Endothelial cell of coronary artery (primary cell): ENCODE measurements around the gene HOXD4. TPM values are rescaled to one million over a fixed set of nuclear protein-coding genes. Genes with fewer than 3 reads are reported as not detected.

Experiments
- total RNA-seq: library from RNA; depleted of rRNA; stranded (reverse); fragments of >200 nt; gene quantifications from 2 replicates; pipeline ENCODE4 v1.2.3, GENCODE V29; 2014

Gene HOXD4
- 0.36 and 2.8 TPM in 2 replicates for total RNA-seq

DNA sequence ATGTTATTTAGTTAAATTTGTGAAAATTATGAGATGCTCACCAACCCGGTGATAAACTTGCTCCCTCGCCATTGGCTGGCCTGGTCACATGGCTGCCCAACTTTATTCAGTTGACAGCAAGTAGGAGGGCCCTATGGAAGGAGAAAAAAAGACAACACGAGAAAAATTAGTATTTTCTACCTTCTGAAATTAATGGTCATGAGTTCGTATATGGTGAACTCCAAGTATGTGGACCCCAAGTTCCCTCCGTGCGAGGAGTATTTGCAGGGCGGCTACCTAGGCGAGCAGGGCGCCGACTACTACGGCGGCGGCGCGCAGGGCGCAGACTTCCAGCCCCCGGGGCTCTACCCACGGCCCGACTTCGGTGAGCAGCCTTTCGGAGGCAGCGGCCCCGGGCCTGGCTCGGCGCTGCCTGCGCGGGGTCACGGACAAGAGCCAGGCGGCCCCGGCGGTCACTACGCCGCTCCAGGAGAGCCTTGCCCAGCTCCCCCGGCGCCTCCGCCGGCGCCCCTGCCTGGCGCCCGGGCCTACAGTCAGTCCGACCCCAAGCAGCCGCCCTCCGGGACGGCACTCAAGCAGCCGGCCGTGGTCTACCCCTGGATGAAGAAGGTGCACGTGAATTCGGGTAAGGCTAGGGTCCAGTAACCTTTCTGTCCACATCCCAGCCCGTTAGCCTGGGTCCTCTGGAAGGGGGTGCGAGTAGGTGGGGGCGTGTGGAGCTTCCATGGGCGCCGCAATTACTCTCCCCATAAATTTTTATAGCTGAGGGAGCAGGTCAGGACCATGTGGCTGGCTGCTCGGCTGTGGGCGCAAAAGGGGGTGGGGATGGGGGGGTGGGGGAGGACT lies at the start of gene HOXD4:
Gene HOXD4, plus strand, starts transcription at position 109 of the 846 bp plus-strand sequence. Its CDS starts 84 bp downstream, at position 193.

DNA sequence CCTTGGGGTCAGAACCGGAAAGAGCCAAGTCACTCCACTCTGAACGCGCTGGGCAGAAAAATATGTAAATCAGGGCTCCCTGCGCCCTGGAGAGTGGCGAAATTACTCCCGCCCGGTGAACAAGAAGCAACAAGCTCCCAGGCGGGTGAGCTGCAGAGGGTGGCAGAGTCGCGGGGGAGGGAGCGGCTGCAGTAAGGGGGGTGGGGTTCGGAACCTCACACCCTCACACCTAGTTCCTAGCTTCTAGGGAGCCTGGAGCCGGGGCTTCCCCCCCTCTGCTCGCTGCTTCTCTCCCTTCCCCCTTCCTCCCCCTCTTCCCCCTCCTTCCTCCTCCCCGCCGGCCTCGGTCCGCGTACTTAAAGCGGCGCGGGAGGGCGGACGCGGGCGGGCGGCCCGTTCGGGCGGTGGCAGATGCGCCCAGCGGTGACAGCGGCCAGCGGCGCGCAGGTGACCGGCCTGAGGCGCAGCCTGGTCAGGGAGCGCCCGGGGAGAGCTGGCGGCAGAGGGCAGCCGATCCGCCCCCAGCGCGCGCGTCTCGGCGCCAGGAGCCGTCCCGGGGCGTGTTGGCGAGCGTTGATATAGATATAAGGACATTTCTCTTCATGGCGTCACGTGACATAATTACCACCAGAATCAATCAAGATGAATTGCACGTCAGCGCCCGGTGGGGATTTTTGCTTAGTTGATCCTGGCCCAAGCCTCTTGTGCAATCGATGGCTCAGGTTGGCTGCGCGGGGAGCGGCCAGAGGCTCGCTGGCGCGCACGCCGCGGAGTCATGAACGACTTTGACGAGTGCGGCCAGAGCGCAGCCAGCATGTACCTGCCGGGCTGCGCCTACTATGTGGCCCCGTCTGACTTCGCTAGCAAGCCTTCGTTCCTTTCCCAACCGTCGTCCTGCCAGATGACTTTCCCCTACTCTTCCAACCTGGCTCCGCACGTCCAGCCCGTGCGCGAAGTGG lies 44.5 kb upstream of the HOXD4 start, which contains the start of gene HOXD11:
Gene HOXD11, plus strand, starts transcription at position 700 of the 959 bp plus-strand sequence. Its CDS starts 76 bp downstream, at position 776.

DNA sequence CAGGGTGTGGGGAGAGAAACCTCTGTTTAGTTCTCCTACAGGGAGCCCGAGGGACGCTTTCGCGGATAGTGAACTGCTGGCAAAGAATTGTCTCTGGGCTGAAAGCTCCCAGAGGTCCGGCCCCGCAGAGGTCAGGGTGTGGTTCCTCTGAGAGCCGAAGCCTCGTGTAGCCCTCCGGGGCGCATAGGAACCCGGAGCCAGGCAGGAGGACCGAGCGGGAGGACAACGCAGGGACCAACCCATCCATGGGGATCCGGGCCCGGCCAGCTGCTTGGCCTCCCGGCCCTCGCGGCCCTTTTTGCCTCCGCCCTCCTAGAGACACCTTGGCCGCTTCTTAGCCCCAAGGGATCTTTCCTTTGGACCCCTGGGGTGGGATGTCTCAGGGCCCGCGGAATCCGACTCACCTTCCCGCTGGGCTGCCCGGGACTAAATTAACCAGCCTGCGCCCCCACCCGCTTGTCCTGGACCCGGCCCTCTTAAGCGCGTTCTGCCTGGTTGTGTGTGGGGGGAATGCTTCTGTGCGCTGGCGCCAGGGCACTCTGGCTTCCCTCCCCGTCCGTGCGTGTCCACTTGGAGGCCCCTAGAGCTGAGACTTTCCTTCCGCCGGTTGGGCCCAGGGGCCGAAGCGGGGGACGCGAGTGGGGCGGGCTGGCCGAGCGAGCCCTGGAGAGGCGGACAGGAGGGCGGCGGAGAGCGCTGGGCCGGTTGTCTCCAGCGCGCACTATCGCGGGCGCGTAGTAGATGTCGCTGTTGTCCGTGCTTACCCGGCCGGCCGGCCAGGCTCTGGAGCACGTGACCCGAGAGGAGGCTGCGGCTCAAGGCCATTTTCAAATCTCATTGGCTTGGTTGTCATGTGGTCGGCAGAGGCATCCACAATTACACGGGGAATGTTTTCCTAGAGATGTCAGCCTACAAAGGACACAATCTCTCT lies 35.2 kb upstream of the HOXD4 start, which contains the start of gene HOXD10:
Gene HOXD10, plus strand, starts transcription at position 896 of the 931 bp plus-strand sequence. CDS start 56 bp downstream, outside the sequence.

DNA sequence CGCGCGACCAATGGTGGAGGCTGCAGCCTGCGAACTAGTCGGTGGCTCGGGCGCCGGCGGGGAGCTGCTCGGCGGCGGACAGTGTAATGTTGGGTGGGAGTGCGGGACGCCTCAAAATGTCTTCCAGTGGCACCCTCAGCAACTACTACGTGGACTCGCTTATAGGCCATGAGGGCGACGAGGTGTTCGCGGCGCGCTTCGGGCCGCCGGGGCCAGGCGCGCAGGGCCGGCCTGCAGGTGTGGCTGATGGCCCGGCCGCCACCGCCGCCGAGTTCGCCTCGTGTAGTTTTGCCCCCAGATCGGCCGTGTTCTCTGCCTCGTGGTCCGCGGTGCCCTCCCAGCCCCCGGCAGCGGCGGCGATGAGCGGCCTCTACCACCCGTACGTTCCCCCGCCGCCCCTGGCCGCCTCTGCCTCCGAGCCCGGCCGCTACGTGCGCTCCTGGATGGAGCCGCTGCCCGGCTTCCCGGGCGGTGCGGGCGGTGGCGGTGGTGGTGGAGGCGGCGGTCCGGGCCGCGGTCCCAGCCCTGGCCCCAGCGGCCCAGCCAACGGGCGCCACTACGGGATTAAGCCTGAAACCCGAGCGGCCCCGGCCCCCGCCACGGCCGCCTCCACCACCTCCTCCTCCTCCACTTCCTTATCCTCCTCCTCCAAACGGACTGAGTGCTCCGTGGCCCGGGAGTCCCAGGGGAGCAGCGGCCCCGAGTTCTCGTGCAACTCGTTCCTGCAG lies 28.5 kb upstream of the HOXD4 start, which contains the start of gene HOXD9:
Gene HOXD9, plus strand, starts transcription at position 37 of the 728 bp plus-strand sequence. Its CDS starts 50 bp downstream, at position 87.

DNA sequence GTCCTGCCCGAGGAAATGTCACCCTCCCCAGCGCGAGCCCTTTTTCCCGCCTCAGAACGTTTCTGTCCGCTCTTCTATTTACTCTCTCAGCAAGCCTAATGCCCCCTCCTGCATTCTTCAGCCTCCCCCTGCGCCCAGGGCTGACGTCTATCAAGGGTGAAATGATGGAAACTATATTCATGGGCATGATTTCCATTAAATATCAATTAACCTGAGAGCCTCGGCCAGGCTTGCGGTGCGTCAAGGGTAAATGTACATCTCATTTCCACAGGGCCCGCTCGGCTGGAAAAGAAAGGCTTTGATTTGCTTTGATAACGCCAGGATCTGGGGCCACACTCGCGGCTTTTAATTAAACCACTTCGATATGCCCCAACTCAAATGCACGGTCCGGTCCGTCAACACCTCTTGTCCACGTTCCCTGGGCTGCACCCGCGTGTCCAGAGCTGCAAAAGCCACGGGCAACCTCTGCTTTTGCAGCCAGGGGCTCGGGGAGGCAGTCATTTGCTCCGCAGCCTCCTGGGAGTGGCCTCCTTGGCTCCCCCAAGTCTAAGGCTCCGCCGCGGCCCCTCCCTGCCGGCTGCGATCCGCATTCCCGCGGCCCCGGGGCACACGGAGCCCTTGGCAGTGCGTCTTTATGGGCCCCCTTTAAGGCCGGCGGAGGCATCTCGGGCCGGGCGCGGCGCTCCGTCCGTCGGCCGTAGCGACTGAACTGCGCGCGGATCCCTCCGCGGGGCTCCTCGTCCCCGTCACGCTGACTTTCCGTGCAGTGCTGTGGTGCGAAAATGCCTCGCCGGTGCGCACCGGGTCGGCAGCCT lies 22.2 kb upstream of the HOXD4 start, which contains the start of gene HOXD8:
Gene HOXD8, plus strand, starts transcription at position 724 of the 815 bp plus-strand sequence. CDS start 662 bp downstream, outside the sequence.

DNA sequence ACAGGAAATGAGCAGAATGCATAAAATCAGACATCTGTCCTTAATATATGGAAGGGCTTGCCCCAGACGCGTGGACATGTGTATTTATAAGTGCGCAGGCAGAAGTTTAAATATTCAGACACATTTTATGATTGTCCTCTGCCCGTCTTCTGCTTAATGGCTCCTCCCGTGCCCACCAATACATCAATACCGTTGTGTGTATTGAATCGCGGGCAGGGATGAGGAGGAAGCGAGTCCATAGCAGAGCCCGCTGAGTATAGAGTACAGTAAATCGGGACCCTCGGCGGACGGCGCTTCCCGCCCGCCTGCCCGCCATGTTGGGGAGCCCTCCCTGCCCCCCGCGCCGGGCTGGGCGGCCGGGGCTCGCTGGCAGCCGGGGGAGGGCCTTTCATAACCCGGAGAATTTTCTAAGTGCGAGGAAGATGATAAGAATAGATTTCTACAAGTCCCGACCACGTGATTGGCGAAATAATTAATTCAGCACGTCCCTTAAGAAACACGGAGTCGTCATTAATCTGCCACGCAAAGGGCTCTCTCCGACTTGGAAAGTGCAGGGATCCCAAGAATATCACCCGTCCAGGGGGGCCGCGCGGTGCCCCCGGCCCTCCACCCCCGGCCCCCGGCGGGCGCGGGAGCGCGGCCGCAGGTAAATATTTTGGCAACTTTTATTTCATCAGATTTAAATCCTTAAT lies 5.6 kb downstream of the HOXD4 start, which contains the start of gene HOXD3:
Gene HOXD3, plus strand, starts transcription at position 501 of the 692 bp plus-strand sequence. CDS start 11,808 bp downstream, outside the sequence.

DNA sequence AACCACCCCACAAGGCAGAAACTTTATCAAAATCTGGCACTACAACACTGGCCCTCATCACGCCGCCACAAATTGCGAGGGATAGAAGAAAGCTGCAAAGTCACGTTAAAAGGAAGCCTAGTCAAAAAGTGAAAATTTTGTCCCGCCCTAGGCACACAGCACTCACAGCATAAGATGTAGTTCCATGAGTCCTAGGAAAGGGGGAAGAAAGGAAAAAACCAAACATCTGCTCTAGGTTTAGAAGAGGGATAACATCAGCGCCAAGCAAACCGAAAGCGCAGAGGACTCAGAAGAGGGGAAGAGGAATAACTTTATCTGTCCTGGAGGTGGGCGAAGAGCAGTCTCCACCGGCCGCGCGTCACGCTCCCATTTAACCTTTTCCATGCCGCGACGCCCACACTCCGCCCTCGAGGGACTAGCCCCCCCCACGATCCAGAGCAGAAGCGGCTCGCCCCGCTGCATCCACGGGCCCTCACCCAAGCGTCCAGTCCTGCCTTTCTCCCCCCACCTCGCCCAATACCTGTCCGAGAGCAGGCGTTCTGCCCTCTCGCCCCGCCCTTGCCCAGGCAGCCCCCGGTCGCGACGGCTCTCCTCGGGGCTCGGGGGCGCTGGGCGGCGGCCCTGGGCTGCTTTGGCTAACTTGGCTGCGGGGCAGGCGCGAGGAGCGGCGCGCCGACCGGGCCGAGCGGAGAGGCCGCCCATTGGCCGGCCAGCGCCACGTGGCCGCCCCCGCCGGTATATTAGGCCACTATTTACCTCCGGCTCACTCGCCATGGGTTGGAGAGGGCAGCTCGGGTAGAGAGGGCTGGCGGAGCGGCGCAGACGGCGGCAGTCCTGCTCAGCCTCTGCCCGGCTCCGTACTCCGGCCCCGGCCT lies 36.8 kb downstream of the HOXD4 start, which contains the start of gene HOXD1:
Gene HOXD1, plus strand, starts transcription at position 770 of the 875 bp plus-strand sequence. CDS start 134 bp downstream, outside the sequence.

Other genes with a start within 250 kb of the HOXD4 start
- 5.9 and 13.6 TPM in 2 replicates for gene LNPK, start 149.3 kb upstream of the HOXD4 start, total RNA-seq
- not detected in 2 replicates for gene EVX2, start 67.6 kb upstream of the HOXD4 start, total RNA-seq
- gene HOXD13, start 58.8 kb upstream of the HOXD4 start, total RNA-seq: not detected in 2 replicates
- not detected in 2 replicates for gene HOXD12, start 51.8 kb upstream of the HOXD4 start, total RNA-seq
- not detected in 2 replicates for gene HOXD11, start 44.3 kb upstream of the HOXD4 start, total RNA-seq
- not detected in 2 replicates for gene HOXD10, start 34.8 kb upstream of the HOXD4 start, total RNA-seq
- 0.09 and 0.75 TPM in 2 replicates for gene HOXD9, start 28.8 kb upstream of the HOXD4 start, total RNA-seq
- 0.99 and 4.1 TPM in 2 replicates for gene HOXD8, start 21.8 kb upstream of the HOXD4 start, total RNA-seq
- gene HOXD3, start 5.8 kb downstream of the HOXD4 start, total RNA-seq: 0.54 and 2.4 TPM in 2 replicates
- gene HOXD1, start 37.1 kb downstream of the HOXD4 start, total RNA-seq: 1.8 and 2.3 TPM in 2 replicates
- gene MTX2, start 117.9 kb downstream of the HOXD4 start, total RNA-seq: 27.2 and 27.3 TPM in 2 replicates